ENCODE data around the gene SH2D3A.

SH2D3A gene

DNA sequence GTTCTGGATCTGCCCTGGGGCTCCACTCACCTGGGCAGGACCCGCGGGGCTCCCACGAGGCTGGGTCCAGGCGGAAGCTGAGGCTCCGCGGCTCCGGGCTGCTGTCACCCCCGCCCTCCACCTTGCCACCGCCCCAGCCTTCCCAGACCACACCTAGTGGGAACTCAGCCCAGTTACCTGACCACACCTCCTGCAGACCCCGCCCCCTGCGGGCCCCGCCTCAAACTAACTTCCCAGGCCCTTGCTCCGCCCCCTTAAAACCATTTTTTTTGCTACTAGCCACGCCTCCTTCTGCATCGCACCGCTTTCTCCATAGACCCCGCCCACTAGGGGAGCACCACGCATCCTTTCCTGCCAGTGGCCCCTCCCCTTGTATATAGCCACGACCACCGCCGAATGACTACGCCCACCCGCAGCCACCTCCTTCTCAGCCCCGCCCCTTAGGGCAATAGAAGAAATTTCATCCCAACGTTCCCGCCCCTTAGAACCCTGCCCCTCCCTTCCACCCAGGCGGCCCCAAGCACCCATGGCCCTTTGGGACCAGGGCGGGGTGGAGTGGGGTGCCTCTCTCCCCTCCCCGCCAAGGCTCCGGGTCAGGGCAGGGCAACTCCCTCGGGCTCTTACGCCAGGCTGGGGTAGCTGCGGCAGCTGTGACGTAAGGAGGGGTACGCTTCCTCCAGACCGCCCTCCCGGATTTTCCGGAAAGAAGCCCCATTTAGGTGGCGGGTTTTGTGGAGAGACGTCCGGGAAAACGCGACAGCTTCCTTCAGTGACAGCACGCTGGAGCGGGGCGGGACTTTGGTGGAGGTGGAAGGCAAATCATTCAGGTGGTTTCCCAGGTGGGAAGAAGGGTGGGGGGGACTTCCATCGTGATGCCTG is at the start of gene SH2D3A:
Gene SH2D3A, minus strand, starts transcription at position 79 of the 879 bp plus-strand sequence. CDS start 3,687 bp downstream, outside the sequence.
- in situ Hi-C loops (cut with HindIII; ENCODE audit: low pct_ligation_motif_present, low sequenced_read_pairs) = no loop called here
- Histone ChIP-seq H3K36me3 (replicated peaks) (no peaks in the 10 kb centered on the region), H3K4me3 (ENCODE audit: low read depth, low read length) (no peak within 1 kb of the TSS), H3K27me3 (replicated peaks) (no peaks in the 10 kb centered on the region), H3K27ac (no peak within 1 kb of the TSS)
- TF ChIP-seq CTCF (IDR thresholded peaks at IDR 0.05; ENCODE audit: low read depth, low read length, missing control alignments) = no peak
- DNase-seq = peak; percentile 28

- in situ Hi-C loops (cut with HindIII; ENCODE audit: low pct_ligation_motif_present, low sequenced_read_pairs) = no loop called here
- no peak for TF ChIP-seq CTCF (IDR thresholded peaks at IDR 0.05; ENCODE audit: low read depth, low read length, missing control alignments)
- Histone ChIP-seq H3K27ac (no peak overlapping the region), H3K36me3 (replicated peaks) (no peaks in the 10 kb centered on the region), H3K27me3 (replicated peaks) (no peaks in the 10 kb centered on the region), H3K4me3 (ENCODE audit: low read depth, low read length) (no peak overlapping the region)
- no peak for DNase-seq
These were observed 46.4 kb upstream of the SH2D3A start for GRCh38 chr19:6813659-6814058.

DNA sequence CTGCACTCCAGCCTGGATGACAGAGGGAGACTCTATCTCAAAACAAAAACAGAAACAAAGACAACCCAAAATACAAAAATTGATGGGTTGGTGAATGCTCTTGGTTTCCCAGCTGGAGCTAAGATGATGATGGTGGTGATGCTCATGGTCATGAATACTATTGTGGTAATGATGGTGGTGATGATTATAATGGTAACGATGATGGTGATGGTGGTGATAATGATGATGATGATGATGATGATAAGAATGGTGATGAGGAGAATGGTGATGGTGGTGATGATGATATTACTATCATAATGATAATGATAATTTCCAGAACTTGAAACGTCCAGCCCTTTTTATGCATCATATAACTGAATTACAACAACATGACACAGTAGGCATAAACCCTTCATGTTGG is 45.4 kb upstream of the SH2D3A start:
- Histone ChIP-seq H3K27me3 (replicated peaks) (no peaks in the 10 kb centered on the region), H3K36me3 (replicated peaks) (no peaks in the 10 kb centered on the region), H3K4me3 (ENCODE audit: low read depth, low read length) (no peak overlapping the region), H3K27ac (no peak overlapping the region)
- in situ Hi-C loops (cut with HindIII; ENCODE audit: low pct_ligation_motif_present, low sequenced_read_pairs) = no loop called here
- TF ChIP-seq CTCF (IDR thresholded peaks at IDR 0.05; ENCODE audit: low read depth, low read length, missing control alignments) = no peak
- DNase-seq = no peak

GRCh38 chr19:6811906-6812305 is 44.7 kb upstream of the SH2D3A start:
- Histone ChIP-seq H3K4me3 (ENCODE audit: low read depth, low read length) (no peak overlapping the region), H3K27me3 (replicated peaks) (no peaks in the 10 kb centered on the region), H3K36me3 (replicated peaks) (no peaks in the 10 kb centered on the region), H3K27ac (no peak overlapping the region)
- in situ Hi-C loops (cut with HindIII; ENCODE audit: low pct_ligation_motif_present, low sequenced_read_pairs) = no loop called here
- TF ChIP-seq CTCF (IDR thresholded peaks at IDR 0.05; ENCODE audit: low read depth, low read length, missing control alignments) = no peak
- peak; percentile 74 for DNase-seq

GRCh38 chr19:6811378-6811777 is 44.1 kb upstream of the SH2D3A start:
- DNase-seq = no peak
- Histone ChIP-seq H3K4me3 (ENCODE audit: low read depth, low read length) (no peak overlapping the region), H3K36me3 (replicated peaks) (no peaks in the 10 kb centered on the region), H3K27ac (no peak overlapping the region), H3K27me3 (replicated peaks) (no peaks in the 10 kb centered on the region)
- TF ChIP-seq CTCF (IDR thresholded peaks at IDR 0.05; ENCODE audit: low read depth, low read length, missing control alignments) = no peak
- in situ Hi-C loops (cut with HindIII; ENCODE audit: low pct_ligation_motif_present, low sequenced_read_pairs) = no loop called here
